ENCODE data around the gene RBM15B.
"Not testable (repeated sequence)": the region's sequence is repeated elsewhere in the genome, so short reads cannot be mapped to it uniquely, and the experiment has no call there.

Gene RBM15B

DNA sequence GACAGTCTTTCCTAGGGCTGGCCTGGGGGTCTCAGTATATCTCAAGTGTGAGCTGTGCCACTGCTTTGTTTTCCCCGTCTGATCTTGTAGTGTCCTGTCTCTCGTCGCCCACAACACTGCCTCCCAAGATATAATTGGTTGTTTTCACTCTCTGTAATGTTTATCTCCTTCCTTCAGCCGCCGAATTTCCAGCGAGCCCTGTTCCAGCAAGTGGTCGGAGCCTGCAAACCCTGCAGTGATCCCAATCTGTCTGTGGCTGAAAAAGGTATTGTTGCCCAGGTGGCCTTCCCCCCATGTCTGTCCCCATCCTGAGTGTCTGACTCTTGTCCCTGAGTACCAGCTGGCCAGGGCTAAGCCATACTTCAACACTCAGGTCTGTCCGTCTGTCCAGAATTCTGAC is 15.5 kb upstream of the RBM15B start:
- DNase-seq (ENCODE audit: extremely low spot score, insufficient read length, low read depth) (no peak), FAIRE-seq (no peak)

- FAIRE-seq (no peak), DNase-seq (ENCODE audit: extremely low spot score, insufficient read length, low read depth) (no peak)
These were observed 13.0 kb upstream of the RBM15B start for GRCh38 chr3:51378065-51378464.

- FAIRE-seq (no peak), DNase-seq (ENCODE audit: extremely low spot score, insufficient read length, low read depth) (no peak)
These were observed 12.4 kb upstream of the RBM15B start for GRCh38 chr3:51378726-51379125.

DNA sequence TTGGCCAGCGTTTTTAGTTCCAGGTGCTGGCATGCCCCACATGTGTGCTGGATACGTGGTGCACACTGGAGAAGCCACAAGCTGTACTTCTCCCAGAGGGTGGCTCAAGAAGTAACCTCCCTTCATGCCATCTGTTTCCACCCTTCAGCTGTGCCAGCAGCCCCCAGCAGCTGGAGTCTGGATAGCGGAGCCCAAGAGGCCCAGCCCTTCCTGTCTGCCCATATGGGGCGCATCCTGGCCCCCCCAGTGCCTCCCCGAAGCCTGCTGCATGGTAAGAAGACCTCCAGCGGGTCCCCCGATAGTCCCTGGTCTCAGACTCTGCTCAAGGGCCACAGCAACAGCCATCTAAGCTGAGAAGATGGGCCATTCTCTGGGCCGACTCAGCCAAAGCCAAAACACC is 11.8 kb upstream of the RBM15B start:
- FAIRE-seq, result no peak
- DNase-seq (ENCODE audit: extremely low spot score, insufficient read length, low read depth), result no peak

- DNase-seq (ENCODE audit: extremely low spot score, insufficient read length, low read depth) (no peak), FAIRE-seq (no peak)
These were observed 11.2 kb upstream of the RBM15B start for GRCh38 chr3:51379746-51380455.

GRCh38 chr3:51380601-51381332 is 10.3 kb upstream of the RBM15B start:
- FAIRE-seq, result no peak
- no peak for DNase-seq (ENCODE audit: extremely low spot score, insufficient read length, low read depth)

DNA sequence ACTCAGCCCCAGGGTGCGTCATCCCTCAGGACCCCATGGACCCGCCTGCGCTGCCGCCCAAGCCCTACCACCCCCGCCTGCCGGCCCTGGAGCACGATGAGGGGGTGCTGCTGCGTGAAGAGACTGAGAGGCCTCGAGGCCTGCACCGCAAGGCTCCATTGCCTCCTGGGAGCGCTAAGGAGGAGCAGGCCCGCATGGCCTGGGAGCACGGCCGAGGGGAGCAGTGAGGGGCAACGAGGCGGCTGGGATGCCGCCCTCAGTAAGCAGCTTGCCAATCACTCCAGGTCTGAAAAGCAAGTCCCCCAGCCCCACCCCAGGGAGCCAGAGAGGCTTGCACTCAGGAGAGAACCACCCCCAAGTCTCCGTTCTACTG is 9.8 kb upstream of the RBM15B start:
- DNase-seq (ENCODE audit: extremely low spot score, insufficient read length, low read depth) (no peak), FAIRE-seq (no peak)

- FAIRE-seq (no peak), DNase-seq (ENCODE audit: extremely low spot score, insufficient read length, low read depth) (no peak)
These were observed 8.9 kb upstream of the RBM15B start for GRCh38 chr3:51382076-51382745.

DNA sequence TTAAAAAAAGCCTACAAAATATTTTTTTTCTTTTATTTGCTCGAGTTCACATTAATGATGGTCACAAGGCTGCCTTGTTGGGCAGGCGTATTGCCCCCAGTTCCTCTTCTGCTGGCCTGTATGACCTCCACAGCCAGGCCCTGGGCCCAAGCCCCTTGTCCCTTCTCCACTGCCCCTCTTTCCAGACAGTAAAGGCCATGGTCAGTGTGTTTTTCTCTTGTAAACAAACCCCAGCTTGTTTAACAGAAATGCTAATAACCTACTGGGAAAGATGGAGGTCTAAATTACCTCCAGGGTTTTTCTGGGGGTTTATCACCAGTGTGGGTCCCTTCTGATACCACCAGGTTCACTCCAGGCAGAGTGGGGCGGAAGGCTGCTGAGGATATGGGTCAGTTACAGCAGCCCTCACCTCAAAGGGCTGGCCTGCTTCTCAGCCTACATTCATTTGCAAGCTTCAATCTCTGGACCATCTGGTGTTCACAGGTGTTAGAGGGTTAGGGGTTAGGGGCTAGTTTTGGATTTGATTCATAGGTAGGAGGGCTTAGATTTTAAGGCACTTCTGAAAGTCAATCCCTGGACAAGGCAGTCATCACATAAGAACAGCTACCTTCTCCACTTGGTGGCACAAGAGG is 8.0 kb upstream of the RBM15B start:
- no peak for FAIRE-seq
- no peak for DNase-seq (ENCODE audit: extremely low spot score, insufficient read length, low read depth)

DNA sequence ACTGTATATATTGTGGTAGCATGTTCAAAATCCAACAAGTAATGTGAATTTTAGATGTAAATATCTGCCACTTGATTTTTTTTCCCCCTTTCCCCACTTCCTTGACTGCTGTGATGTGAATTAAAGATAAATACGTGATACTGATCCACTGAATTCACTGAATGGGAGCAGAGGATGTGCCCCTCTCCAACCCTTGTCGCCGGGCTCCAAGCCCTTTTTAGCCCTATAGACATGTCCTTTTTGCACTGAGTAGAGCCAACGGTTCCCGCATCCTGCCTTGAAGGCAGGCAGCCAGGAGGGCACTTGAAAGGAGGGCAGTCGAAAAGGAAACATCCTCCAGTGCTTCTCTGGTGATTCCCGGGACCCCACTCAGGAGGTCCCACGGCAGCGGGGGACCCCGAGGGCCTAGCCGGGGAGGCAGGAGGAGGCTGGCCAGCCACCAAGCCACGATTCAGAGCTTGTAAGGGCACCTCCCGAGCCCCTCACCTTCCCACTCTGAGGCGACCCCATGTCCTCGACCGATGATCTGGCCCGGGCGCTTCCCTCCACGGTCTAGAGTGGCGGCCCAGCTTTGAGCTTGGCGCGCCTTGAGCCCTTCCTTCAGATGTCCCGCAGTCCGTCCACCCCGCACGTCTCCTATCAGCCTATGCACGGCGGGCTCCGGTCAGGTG is 6.9 kb upstream of the RBM15B start:
- DNase-seq (ENCODE audit: extremely low spot score, insufficient read length, low read depth), result no peak
- no peak for FAIRE-seq

GRCh38 chr3:51384726-51385473 is 6.2 kb upstream of the RBM15B start, which contains the start of gene MANF:
MANF (plus strand) TSS chr3:51385291; CDS start chr3:51385343, 52 bp downstream.
- FAIRE-seq, result peak; percentile 99
- peak; percentile 99 for DNase-seq (ENCODE audit: extremely low spot score, insufficient read length, low read depth)

- FAIRE-seq (no peak), DNase-seq (ENCODE audit: extremely low spot score, insufficient read length, low read depth) (no peak)
These were observed 5.4 kb upstream of the RBM15B start for GRCh38 chr3:51385621-51386091.

DNA sequence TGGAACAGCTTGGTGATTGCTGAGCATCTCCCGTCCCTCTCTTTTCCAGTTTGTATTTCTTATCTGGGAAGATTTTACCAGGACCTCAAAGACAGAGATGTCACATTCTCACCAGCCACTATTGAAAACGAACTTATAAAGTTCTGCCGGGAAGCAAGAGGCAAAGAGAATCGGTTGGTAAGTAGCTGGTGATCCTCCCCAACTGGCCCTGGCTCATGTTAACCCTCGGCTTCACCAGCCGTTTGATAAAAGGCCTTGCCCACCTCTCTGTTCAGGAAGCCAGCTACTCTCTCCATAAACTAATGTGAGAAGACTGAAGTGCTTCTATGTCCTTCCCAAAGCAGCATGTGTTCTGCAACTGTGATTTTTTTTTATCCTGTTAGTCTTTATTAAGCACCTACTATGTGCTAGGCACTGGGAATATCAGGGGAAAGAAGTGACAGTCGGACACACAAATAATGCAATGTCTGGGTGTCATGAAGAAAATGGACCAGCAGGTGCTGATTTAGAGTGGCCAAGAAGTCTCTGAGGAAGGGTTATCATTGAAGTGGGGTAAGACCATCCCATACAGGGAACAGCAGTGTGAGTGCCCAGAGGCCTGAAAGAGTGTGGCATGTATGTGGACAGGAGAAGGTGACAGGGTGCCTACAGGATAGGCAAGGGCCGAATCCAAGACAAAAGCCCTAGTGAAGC is 4.8 kb upstream of the RBM15B start:
- DNase-seq (ENCODE audit: extremely low spot score, insufficient read length, low read depth) (no peak), FAIRE-seq (peak; percentile 65)

DNA sequence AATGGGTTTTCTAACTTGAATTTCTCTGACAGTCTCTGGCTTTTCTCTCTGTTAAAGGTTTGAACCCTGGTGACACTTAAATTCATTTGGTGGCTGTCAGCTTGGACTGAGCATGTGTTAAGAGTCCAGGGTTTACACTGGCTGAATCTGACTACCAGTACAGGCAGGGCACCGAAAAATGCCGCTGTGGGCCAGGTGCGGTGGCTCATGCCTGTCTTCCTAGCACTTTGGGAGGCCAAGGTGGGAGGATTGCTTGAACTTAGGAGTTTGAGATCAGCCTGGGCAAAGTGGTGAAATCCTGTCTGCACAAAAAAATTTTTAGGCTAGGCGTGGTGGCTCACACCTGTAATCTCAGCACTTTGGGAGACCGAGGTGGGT is 4.2 kb upstream of the RBM15B start:
- DNase-seq (ENCODE audit: extremely low spot score, insufficient read length, low read depth), result no peak
- no peak for FAIRE-seq

GRCh38 chr3:51387281-51387680 is 3.8 kb upstream of the RBM15B start:
- not testable (repeated sequence) for DNase-seq (ENCODE audit: extremely low spot score, insufficient read length, low read depth); FAIRE-seq

- DNase-seq (ENCODE audit: extremely low spot score, insufficient read length, low read depth), result no peak
- FAIRE-seq, result no peak
These were observed 2.6 kb upstream of the RBM15B start for GRCh38 chr3:51388286-51389029.

DNA sequence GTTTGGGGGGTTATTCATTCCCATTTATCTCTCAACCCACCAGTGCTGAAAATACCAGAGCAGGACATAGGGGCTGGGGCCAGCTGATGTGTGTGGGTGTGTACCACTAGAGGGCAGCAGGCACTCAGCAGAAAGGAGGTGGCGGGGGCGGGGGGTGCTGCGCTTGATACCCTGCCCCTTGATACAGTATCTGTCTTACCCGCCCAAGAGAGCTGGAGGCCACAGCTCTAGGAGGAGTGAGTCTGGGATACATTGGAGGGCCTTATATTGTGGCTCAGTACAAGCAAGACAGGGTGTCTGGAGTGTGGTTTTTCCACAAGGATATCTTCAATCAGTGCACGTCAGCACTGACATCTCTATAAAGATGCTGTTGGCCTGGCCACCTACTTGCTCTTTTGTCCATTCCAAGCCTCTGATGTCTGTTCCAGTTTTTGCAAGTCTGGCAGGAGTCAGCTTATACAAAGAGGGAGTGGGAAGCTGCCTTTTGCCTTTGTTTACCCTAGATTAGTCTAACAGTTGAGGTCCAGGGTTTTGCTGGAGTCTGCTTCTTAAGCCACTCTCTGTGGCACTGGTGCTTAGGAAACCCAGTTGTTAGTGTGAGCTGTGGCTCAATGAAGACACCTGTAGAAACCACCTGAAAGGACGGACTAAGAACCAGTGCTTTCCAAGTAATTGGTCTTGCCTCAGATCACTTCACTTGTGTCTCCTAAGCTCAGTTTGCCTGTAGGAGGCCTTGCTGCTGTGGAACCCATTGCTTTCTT is 1.5 kb upstream of the RBM15B start:
- DNase-seq (ENCODE audit: extremely low spot score, insufficient read length, low read depth) (no peak), FAIRE-seq (peak; percentile 5)

Data from GM18507 (cell line).